ENCODE measurements around the gene ZNF516. TPM values are rescaled to one million over a fixed set of nuclear protein-coding genes. Genes with fewer than 3 reads are reported as not detected.

The ZNF516 gene
- total and polyA plus RNA-seq, 10 of the 15 experiments (the other 5 are each of a cell fraction or from before 2014, with no cell fraction given), result 2.0 to 32.0 (median 8.3) TPM

DNA sequence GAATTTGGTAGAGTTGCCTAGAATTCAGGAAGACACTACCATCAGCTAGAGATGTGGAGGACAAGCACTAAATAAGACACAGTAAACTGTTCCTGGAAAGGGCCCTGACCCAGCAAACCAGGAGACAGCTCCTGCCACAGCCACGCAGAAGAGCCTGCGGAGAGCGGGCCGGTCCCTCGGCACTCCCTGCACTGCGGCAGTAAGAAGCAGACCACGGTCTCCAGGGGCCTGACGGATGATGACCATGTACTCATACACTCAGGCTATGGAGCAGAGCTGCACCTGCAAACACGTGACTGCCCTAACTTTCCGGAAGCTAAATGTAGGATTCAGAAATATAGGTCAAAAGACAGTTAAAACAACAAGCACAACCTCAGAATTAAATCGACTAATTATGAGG lies 72.9 kb downstream of the ZNF516 start (continued):
- TF ChIP-seq, protein P1, sequence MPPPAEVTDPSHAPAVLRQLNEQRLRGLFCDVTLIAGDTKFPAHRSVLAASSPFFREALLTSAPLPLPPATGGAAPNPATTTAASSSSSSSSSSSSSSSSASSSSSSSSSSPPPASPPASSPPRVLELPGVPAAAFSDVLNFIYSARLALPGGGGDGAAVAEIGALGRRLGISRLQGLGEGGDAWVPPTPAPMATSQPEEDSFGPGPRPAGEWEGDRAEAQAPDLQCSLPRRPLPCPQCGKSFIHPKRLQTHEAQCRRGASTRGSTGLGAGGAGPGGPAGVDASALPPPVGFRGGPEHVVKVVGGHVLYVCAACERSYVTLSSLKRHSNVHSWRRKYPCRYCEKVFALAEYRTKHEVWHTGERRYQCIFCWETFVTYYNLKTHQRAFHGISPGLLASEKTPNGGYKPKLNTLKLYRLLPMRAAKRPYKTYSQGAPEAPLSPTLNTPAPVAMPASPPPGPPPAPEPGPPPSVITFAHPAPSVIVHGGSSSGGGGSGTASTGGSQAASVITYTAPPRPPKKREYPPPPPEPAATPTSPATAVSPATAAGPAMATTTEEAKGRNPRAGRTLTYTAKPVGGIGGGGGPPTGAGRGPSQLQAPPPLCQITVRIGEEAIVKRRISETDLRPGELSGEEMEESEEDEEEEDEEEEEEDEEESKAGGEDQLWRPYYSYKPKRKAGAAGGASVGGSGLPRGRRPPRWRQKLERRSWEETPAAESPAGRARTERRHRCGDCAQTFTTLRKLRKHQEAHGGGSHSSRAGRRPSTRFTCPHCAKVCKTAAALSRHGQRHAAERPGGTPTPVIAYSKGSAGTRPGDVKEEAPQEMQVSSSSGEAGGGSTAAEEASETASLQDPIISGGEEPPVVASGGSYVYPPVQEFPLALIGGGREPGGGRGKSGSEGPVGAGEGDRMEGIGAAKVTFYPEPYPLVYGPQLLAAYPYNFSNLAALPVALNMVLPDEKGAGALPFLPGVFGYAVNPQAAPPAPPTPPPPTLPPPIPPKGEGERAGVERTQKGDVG (CRISPR knock-in tag; IDR thresholded peaks at IDR 0.05), result no peak
- TF ChIP-seq, protein P2, sequence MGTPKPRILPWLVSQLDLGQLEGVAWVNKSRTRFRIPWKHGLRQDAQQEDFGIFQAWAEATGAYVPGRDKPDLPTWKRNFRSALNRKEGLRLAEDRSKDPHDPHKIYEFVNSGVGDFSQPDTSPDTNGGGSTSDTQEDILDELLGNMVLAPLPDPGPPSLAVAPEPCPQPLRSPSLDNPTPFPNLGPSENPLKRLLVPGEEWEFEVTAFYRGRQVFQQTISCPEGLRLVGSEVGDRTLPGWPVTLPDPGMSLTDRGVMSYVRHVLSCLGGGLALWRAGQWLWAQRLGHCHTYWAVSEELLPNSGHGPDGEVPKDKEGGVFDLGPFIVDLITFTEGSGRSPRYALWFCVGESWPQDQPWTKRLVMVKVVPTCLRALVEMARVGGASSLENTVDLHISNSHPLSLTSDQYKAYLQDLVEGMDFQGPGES (IDR thresholded peaks at IDR 0.05), result no peak
- TF ChIP-seq ZNF622 (IDR thresholded peaks at IDR 0.05), result no peak

DNA sequence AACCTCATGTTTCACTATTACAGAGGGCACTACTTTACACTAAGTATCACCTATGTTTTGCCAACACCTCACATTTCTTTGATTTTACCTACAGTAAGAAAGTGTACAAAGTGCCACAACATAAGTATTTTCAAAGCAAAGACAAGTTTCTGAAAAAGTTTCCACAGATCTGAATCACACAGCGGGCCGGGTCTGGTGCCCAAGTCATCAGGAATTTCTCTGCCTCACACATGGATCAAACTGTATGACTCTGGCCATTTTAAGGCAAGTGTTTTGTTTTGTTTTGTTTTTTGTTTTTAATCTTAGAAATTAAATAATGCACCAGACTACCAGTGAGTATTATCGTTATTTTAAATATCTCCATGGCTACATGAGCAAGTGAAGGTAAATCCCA lies 73.4 kb downstream of the ZNF516 start:
- Histone ChIP-seq H3K27ac (ENCODE audit: control insufficient read depth, insufficient read depth) (no peak overlapping the region), H3K79me2 (ENCODE audit: control insufficient read depth, insufficient read depth, low read length) (peaks cover 11% of the 10 kb centered on the region), H3K36me3 (ENCODE audit: control insufficient read depth in 2 of 2, insufficient read depth in 2 of 2, low read length in 1 of 2) (peaks cover 2 to 19% of the 10 kb centered on the region in 2 experiments; a peak in 2 of 4 replicates), H4K20me1 (ENCODE audit: control insufficient read depth, insufficient read depth) (peaks cover 4% of the 10 kb centered on the region; the same call in 1 of the 2 replicates), H2AFZ (ENCODE audit: control insufficient read depth, low read depth, low read length) (no peak overlapping the region), H3K9me3 (replicated peaks; ENCODE audit: control insufficient read depth, insufficient read depth, low read length) (no peaks in the 10 kb centered on the region), H3K4me3 (no peak overlapping the region), H3K9ac (ENCODE audit: control insufficient read depth, insufficient read depth, low read length) (no peak overlapping the region), H3K27me3 (replicated peaks in 1 of 2; ENCODE audit: control insufficient read depth in 2 of 2, insufficient read depth in 2 of 2, low read length in 1 of 2) (no peaks in the 10 kb centered on the region), H3K4me1 (ENCODE audit: control insufficient read depth, insufficient read depth, low read length) (no peaks in the 10 kb centered on the region), H3K4me2 (ENCODE audit: control insufficient read depth, insufficient read depth) (no peak overlapping the region)
- in situ Hi-C loops (cut with MboI), result no loop called here
- intact Hi-C loops (cut with micrococcal nuclease; ENCODE audit: unreplicated experiment), result no loop called here
- FAIRE-seq, result no peak
- ChIA-PET RAD21 (ENCODE audit: unreplicated experiment) (no interaction called here), CTCF (no interaction called here), POLR2A (no interaction called here), SMC1A (ENCODE audit: uncharacterized antibody, unreplicated experiment) (interaction anchor here (1.0 kb wide), 1 partner anchor 98 kb away, joined by 3 read pairs; no protein-coding TSS in a partner anchor)
- TF ChIP-seq SPI1 (IDR thresholded peaks at IDR 0.05; ENCODE audit: borderline replicate concordance, insufficient read depth, low read depth, low read length) (no peak), SP1 (IDR thresholded peaks at IDR 0.05; ENCODE audit: low read depth, low read length) (no peak)
- no peak for DNase-seq (ENCODE audit: low read depth, low spot score)
- no TSS peak for BruUV-seq (replicated peaks)
- WGBS (ENCODE audit: insufficient coverage, insufficient replicate concordance, low lambda C conversion rate, missing lambda C conversion rate), result 96% methylated on average over 3 of the region's 3 CpGs
- ATAC-seq, result no peak

Data from GM12878 (cell line).